Natural killer cell (primary cell): ENCODE data around the gene GRM2. TPM values are rescaled to one million over a fixed set of nuclear protein-coding genes. Genes with fewer than 3 reads are reported as not detected.
A peak's percentile ranks its signal among the peaks of the same experiment; 100 is the strongest.

Experiments
- ATAC-seq, 3 donors: fragments of 150-1000 bp in 2 of 3; fragments of 200-7000 bp in 1 of 3; cut with Tn5 transposase; 1 replicate in 1 of 3; 2 replicates in 2 of 3; pipeline ENCODE4 v1.10.0; 2021; ENCODE audit warnings: mild to moderate bottlenecking in 2 of 3, moderate library complexity in 2 of 3
- DNase-seq, 2 donors: peaks; one replicate each; pipeline versions ENCODE4 v3.0.0 to v3.0.0-alpha.2; 2013 to 2021; ENCODE audit warnings: mixed read lengths in 1 of 2
- H3K27ac ChIP-seq: one replicate; pipeline ENCODE4 v1.5.1; 2013; ENCODE audit warnings: mild to moderate bottlenecking, low read length
- H3K27me3 ChIP-seq: one replicate; pipeline ENCODE4 v1.6.1; 2013; ENCODE audit warnings: low read length; ENCODE audit not compliant: control insufficient read depth, insufficient read depth
- H3K36me3 ChIP-seq: one replicate; pipeline ENCODE4 v1.6.1; 2013; ENCODE audit warnings: low read length; ENCODE audit not compliant: control insufficient read depth, insufficient read depth
- H3K4me1 ChIP-seq: one replicate; pipeline ENCODE4 v1.6.1; 2013; ENCODE audit warnings: low read length; ENCODE audit not compliant: control insufficient read depth, insufficient read depth
- H3K4me3 ChIP-seq: one replicate; pipeline ENCODE4 v1.5.1; 2013; ENCODE audit warnings: low read length
- H3K9me3 ChIP-seq: one replicate; pipeline ENCODE4 v1.6.1; 2013; ENCODE audit warnings: low read length; ENCODE audit not compliant: control insufficient read depth, insufficient read depth
- H3K27ac Mint-ChIP-seq, 2 donors: one replicate each; pipeline ENCODE4 v1.8.0; 2022; ENCODE audit warnings: mild to moderate bottlenecking in 2 of 2, mixed read lengths in 2 of 2, moderate library complexity in 1 of 2
- H3K27me3 Mint-ChIP-seq, 2 donors: one replicate each; pipeline ENCODE4 v1.8.0; 2022; ENCODE audit warnings: low read depth in 2 of 2, mixed read lengths in 2 of 2
- H3K36me3 Mint-ChIP-seq: one replicate; pipeline ENCODE4 v1.8.0; 2022; ENCODE audit warnings: mixed read lengths
- H3K4me1 Mint-ChIP-seq, 2 donors: one replicate each; pipeline ENCODE4 v1.8.0; 2022; ENCODE audit warnings: mixed read lengths in 2 of 2
- H3K4me3 Mint-ChIP-seq: one replicate; pipeline ENCODE4 v1.8.0; 2022; ENCODE audit warnings: mild to moderate bottlenecking, moderate library complexity, mixed read lengths
- H3K9me3 Mint-ChIP-seq, 2 donors: one replicate each; pipeline ENCODE4 v1.8.0; 2022; ENCODE audit warnings: mixed read lengths in 2 of 2
- WGBS: methylation state at CpG from one replicate; pipeline ENCODE4 v1.1.7; 2013; ENCODE audit warnings: missing lambda C conversion rate; ENCODE audit not compliant: insufficient coverage; 5-methylcytosine and 5-hydroxymethylcytosine counted together
- intact Hi-C: fragments of 100-400 bp; cut with micrococcal nuclease; formaldehyde crosslinking; loops from one replicate; pipeline ENCODE4 v1.14.2; 2022
- total RNA-seq, 4 donors: library from RNA; stranded (reverse); fragments of 120-200 nt in 1 of 4; gene quantifications; one replicate each; pipeline versions ENCODE4 v1.2.3 to v1.2.4, GENCODE V29; 2013 to 2022
- TF ChIP-seq, protein P1 (sequence below): fragments of 200-600 bp; IDR thresholded peaks from one replicate; pipeline ENCODE4 v1.8.0; 2022; ENCODE audit warnings: antibody characterized with exemption

Gene GRM2
- total RNA-seq, 3 donors from 2014 or later (not counting 1 experiment from before 2014, with no cell fraction given), result 5.6 to 8.0 (median 7.4) TPM

GRCh38 chr3:51687431-51688205 lies 19.2 kb upstream of the GRM2 start:
- H3K27ac Mint-ChIP-seq, result peak overlapping the region; percentile 91 to 97
- H3K4me1 ChIP-seq, result peaks cover 70% of the 10 kb centered on the region
- H3K36me3 Mint-ChIP-seq, result no peaks in the 10 kb centered on the region
- DNase-seq (no peak), ATAC-seq (no peak)
- peaks cover 51 to 69% of the 10 kb centered on the region in 2 donors for H3K4me1 Mint-ChIP-seq
- H3K27me3 ChIP-seq, result no peaks in the 10 kb centered on the region
- TF ChIP-seq, protein P1, sequence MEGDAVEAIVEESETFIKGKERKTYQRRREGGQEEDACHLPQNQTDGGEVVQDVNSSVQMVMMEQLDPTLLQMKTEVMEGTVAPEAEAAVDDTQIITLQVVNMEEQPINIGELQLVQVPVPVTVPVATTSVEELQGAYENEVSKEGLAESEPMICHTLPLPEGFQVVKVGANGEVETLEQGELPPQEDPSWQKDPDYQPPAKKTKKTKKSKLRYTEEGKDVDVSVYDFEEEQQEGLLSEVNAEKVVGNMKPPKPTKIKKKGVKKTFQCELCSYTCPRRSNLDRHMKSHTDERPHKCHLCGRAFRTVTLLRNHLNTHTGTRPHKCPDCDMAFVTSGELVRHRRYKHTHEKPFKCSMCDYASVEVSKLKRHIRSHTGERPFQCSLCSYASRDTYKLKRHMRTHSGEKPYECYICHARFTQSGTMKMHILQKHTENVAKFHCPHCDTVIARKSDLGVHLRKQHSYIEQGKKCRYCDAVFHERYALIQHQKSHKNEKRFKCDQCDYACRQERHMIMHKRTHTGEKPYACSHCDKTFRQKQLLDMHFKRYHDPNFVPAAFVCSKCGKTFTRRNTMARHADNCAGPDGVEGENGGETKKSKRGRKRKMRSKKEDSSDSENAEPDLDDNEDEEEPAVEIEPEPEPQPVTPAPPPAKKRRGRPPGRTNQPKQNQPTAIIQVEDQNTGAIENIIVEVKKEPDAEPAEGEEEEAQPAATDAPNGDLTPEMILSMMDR, result no peak
- no peaks in the 10 kb centered on the region for H3K9me3 ChIP-seq
- intact Hi-C loops, result loop anchor here (2.0 kb wide), 1 partner anchor 17 kb away; the partner anchor contains the start of gene TEX264
- peak overlapping the region; percentile 88 for H3K4me3 Mint-ChIP-seq
- no peaks in the 10 kb centered on the region for H3K27me3 Mint-ChIP-seq
- H3K9me3 Mint-ChIP-seq, result no peaks in the 10 kb centered on the region
- peaks cover 40% of the 10 kb centered on the region for H3K36me3 ChIP-seq
- peak overlapping the region; percentile 97 for H3K27ac ChIP-seq
- no peak overlapping the region for H3K4me3 ChIP-seq
- WGBS, result 91% methylated on average over 14 of the region's 14 CpGs

GRCh38 chr3:51688206-51688600 lies 18.7 kb upstream of the GRM2 start:
- H3K27me3 Mint-ChIP-seq, result no peaks in the 10 kb centered on the region
- H3K4me3 Mint-ChIP-seq, result no peak overlapping the region
- no peaks in the 10 kb centered on the region for H3K9me3 Mint-ChIP-seq
- peaks cover 38% of the 10 kb centered on the region for H3K36me3 ChIP-seq
- H3K9me3 ChIP-seq, result no peaks in the 10 kb centered on the region
- no peak overlapping the region for H3K4me3 ChIP-seq
- no peak for ATAC-seq
- H3K36me3 Mint-ChIP-seq, result no peaks in the 10 kb centered on the region
- no peak overlapping the region for H3K27ac ChIP-seq
- no peak for DNase-seq
- H3K27ac Mint-ChIP-seq, result peak overlapping the region; percentile 91 to 97
- peaks cover 45 to 67% of the 10 kb centered on the region in 2 donors for H3K4me1 Mint-ChIP-seq
- intact Hi-C loops, result no loop called here
- H3K4me1 ChIP-seq, result peaks cover 70% of the 10 kb centered on the region
- H3K27me3 ChIP-seq, result no peaks in the 10 kb centered on the region
- 100% methylated on average over 2 of the region's 3 CpGs for WGBS
- TF ChIP-seq, protein P1, result no peak

GRCh38 chr3:51691021-51691420 lies 15.8 kb upstream of the GRM2 start:
- Mint-ChIP-seq H3K27ac (peak overlapping the region in 1 of 2 donors; percentile 40), H3K9me3 (no peaks in the 10 kb centered on the region), H3K27me3 (no peaks in the 10 kb centered on the region), H3K4me1 (peaks cover 27 to 61% of the 10 kb centered on the region in 2 donors), H3K36me3 (no peaks in the 10 kb centered on the region), H3K4me3 (no peak overlapping the region)
- peaks cover 53% of the 10 kb centered on the region for H3K4me1 ChIP-seq
- DNase-seq (no peak), ATAC-seq (no peak)
- TF ChIP-seq, protein P1, result no peak
- intact Hi-C loops, result no loop called here
- no peak overlapping the region for H3K4me3 ChIP-seq
- WGBS, result 83% methylated on average over 5 of the region's 5 CpGs
- no peaks in the 10 kb centered on the region for H3K9me3 ChIP-seq
- no peaks in the 10 kb centered on the region for H3K27me3 ChIP-seq
- no peak overlapping the region for H3K27ac ChIP-seq
- peaks cover 32% of the 10 kb centered on the region for H3K36me3 ChIP-seq
